Neural cell (in vitro differentiated cells): Measurements from ENCODE around the gene SMIM21. TPM values are rescaled to one million over a fixed set of nuclear protein-coding genes. Genes with fewer than 3 reads are reported as not detected.

ENCODE experiments used
- H2AFZ ChIP-seq: fragments of 200-600, 300-800 bp; sonication (generic), shearing (Covaris generic); 2 replicates; pipeline ENCODE4 v1.6.0; 2014; ENCODE audit warnings: low read depth, mild to moderate bottlenecking, antibody characterized with exemption, low read length, moderate library complexity
- H3F3A ChIP-seq: fragments of 200-600 bp; shearing (Covaris generic); 2 replicates; pipeline ENCODE4 v1.6.1; 2016; ENCODE audit warnings: mild to moderate bottlenecking, moderate library complexity, mixed read lengths, antibody characterized with exemption, low read length; ENCODE audit not compliant: insufficient read depth, poor library complexity, severe bottlenecking
- H3K27ac ChIP-seq: fragments of 200-600, 300-800 bp; sonication (generic), shearing (Covaris generic); 2 replicates; pipeline ENCODE4 v1.5.1; 2014; ENCODE audit warnings: mild to moderate bottlenecking, low read length, moderate library complexity
- H3K27me3 ChIP-seq: fragments of 300-800, 200-600 bp; sonication (generic), shearing (Covaris generic); 2 replicates; pipeline ENCODE4 v1.6.0; 2014; ENCODE audit warnings: mild to moderate bottlenecking, low read depth, low read length, moderate library complexity; ENCODE audit not compliant: insufficient read depth
- H3K36me3 ChIP-seq: fragments of 300-800, 200-600 bp; sonication (generic), shearing (Covaris generic); 2 replicates; pipeline ENCODE4 v1.5.1; 2014; ENCODE audit warnings: mild to moderate bottlenecking, antibody characterized with exemption, low read length, moderate library complexity; ENCODE audit not compliant: insufficient read depth
- H3K4me2 ChIP-seq: fragments of 300-800, 200-600 bp; sonication (generic), shearing (Covaris generic); 2 replicates; pipeline ENCODE4 v1.6.0; 2014; ENCODE audit warnings: mild to moderate bottlenecking, low read length
- H3K4me3 ChIP-seq: fragments of 300-800, 200-600 bp; sonication (generic), shearing (Covaris generic); 2 replicates; pipeline ENCODE4 v1.5.1; 2014; ENCODE audit warnings: mild to moderate bottlenecking, low read length, moderate library complexity
- H3K79me2 ChIP-seq: fragments of 200-600 bp; shearing (Covaris generic); replicated peaks from 2 replicates; pipeline ENCODE4 v1.6.0; 2014; ENCODE audit warnings: mild to moderate bottlenecking, low read length, moderate library complexity; ENCODE audit not compliant: insufficient read depth
- H3K9ac ChIP-seq: fragments of 300-800, 200-600 bp; sonication (generic), shearing (Covaris generic); 2 replicates; pipeline ENCODE4 v1.6.1; 2016; ENCODE audit warnings: mild to moderate bottlenecking, low read length, mixed read lengths
- H3K9me2 ChIP-seq: fragments of 200-600 bp; shearing (Covaris generic); 2 replicates; pipeline ENCODE4 v1.6.1; 2016; ENCODE audit warnings: mild to moderate bottlenecking, low read length, mixed read lengths; ENCODE audit not compliant: insufficient read depth
- H3K9me3 ChIP-seq: fragments of 200-600, 300-800 bp; sonication (generic), shearing (Covaris generic); 2 replicates; pipeline ENCODE4 v1.6.1; 2016; ENCODE audit warnings: mild to moderate bottlenecking, mixed run types, low read length, moderate library complexity, mixed read lengths
- H4K20me1 ChIP-seq: fragments of 200-600 bp; shearing (Covaris generic); 2 replicates; pipeline ENCODE4 v1.6.1; 2016; ENCODE audit warnings: mild to moderate bottlenecking, mixed run types; ENCODE audit not compliant: insufficient read depth
- EP300 ChIP-seq: fragments of 450-650 bp; conservative IDR thresholded peaks from 2 replicates; pipeline ENCODE4 v1.6.1; 2014; ENCODE audit warnings: antibody characterized with exemption, mild to moderate bottlenecking, moderate library complexity; ENCODE audit not compliant: poor library complexity, severe bottlenecking
- MXI1 ChIP-seq: fragments of 450-650 bp; conservative IDR thresholded peaks from 2 replicates; pipeline ENCODE4 v1.6.1; 2014; ENCODE audit warnings: antibody characterized with exemption, mild to moderate bottlenecking; ENCODE audit not compliant: poor library complexity, severe bottlenecking
- POLR2AphosphoS5 ChIP-seq: IDR thresholded peaks from 2 replicates; pipeline ENCODE4 v1.6.1; 2012
- RAD21 ChIP-seq: fragments of 450-650 bp; conservative IDR thresholded peaks from 2 replicates; pipeline ENCODE4 v1.6.1; 2014; ENCODE audit warnings: antibody characterized with exemption, mild to moderate bottlenecking, moderate library complexity
- SMC3 ChIP-seq: fragments of 450-650 bp; conservative IDR thresholded peaks from 2 replicates; pipeline ENCODE4 v1.6.1; 2014; ENCODE audit warnings: antibody characterized with exemption, mild to moderate bottlenecking, moderate library complexity; ENCODE audit not compliant: poor library complexity
- TAF1 ChIP-seq: IDR thresholded peaks from 2 replicates; pipeline ENCODE4 v1.6.1; 2012; ENCODE audit warnings: low read depth
- polyA plus RNA-seq: library from polyadenylated mRNA; depleted of rRNA; stranded (reverse); fragments of >200 nt; gene quantifications from 2 replicates; pipeline ENCODE4 v1.2.3, GENCODE V29; 2014
- TF ChIP-seq, protein P1 (sequence below): IDR thresholded peaks from 2 replicates; pipeline ENCODE4 v1.6.1; 2012; ENCODE audit warnings: borderline replicate concordance
- TF ChIP-seq, protein P2 (sequence below): fragments of 450-650 bp; IDR thresholded peaks from 2 replicates; pipeline ENCODE4 v1.5.1; 2014; ENCODE audit warnings: antibody characterized with exemption, mild to moderate bottlenecking, moderate library complexity; ENCODE audit not compliant: poor library complexity, severe bottlenecking

Gene SMIM21
- polyA plus RNA-seq, 1 donor from 2014 or later: not detected

DNA sequence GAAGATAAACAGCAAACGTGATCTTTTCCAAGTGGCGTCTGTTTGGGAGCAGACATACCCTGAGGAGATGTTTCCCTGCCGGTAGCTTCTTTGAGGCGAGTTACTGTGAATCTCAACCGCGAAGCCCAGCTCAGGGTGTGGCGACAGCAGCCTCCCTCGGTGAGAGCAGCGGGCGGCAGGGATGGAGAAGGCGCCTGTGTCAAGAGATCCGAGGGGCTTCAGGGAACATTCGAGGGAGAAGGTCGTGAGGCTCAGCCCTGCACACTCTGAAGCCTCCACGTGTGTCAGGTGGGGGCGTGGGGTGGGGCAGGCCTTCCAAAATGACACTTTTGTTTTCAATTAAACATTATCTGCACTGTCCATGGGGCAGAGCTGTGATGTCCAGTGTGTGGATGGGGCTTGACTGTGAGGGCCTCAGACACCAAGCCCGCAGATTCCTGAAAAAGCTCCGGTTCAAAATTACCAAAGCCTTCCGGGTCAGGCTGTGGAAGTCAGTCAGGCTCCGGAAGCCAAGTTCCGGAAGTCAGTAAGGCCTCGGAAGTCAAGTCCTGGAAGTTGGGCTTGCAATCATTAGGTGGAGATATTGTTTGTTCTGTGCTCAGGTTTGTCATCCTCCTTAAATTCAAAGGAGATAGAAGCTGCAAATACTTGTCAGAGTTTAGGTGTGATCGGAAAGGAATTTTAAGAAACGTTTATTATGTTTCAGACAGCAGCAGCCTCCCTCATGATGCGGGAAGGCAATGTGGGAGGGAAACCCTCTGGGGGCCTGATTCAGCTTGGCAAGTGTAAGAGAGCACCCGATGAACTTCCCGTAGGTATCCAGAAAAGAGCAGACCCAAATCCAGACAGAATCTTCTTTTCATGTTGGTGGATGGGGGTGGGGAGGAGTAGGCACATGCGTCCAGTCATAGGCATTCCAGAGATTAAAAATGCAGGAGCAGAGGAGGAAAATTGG is 20.7 kb downstream of the SMIM21 start:
- no peaks in the 10 kb centered on the region for H3K36me3 ChIP-seq
- H3K79me2 ChIP-seq: no peaks in the 10 kb centered on the region
- H3K4me3 ChIP-seq: no peak overlapping the region
- H3K9ac ChIP-seq: no peak overlapping the region
- H2AFZ ChIP-seq: no peak overlapping the region
- peaks cover 19% of the 10 kb centered on the region for H3K27me3 ChIP-seq
- H3K4me2 ChIP-seq: no peak overlapping the region
- H3K27ac ChIP-seq: no peak overlapping the region
- no peaks in the 10 kb centered on the region for H3K9me2 ChIP-seq
- H3K9me3 ChIP-seq: no peaks in the 10 kb centered on the region
- no peaks in the 10 kb centered on the region for H3F3A ChIP-seq
- H4K20me1 ChIP-seq: no peaks in the 10 kb centered on the region
- TF ChIP-seq RAD21: no peak
- no peak for TF ChIP-seq SMC3
- no peak for TF ChIP-seq POLR2AphosphoS5
- no peak for TF ChIP-seq EP300
- no peak for TF ChIP-seq TAF1

DNA sequence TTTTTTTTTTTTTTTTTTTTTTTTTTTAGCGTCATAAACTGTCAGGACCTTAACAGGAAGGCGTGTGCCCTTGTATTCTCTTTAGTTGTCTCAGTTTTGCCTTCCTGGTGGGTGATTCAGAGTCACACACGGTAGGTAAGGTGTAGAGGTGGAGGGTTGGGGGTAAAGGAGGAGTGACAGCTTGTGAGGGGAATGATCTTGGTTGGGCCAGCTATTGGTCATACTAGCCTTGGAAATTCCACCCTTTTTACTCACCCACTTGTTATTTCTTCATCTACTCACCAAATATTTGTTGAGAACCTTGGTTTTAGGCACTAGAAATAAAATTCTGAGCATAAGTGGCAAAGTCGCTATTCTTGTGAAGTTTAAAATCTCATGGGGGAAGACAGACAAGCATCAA is 22.2 kb downstream of the SMIM21 start:
- H3F3A ChIP-seq: no peaks in the 10 kb centered on the region
- H3K9me2 ChIP-seq: no peaks in the 10 kb centered on the region
- H3K27me3 ChIP-seq: peaks cover 19% of the 10 kb centered on the region
- H3K4me3 ChIP-seq: no peak overlapping the region
- H3K79me2 ChIP-seq: no peaks in the 10 kb centered on the region
- TF ChIP-seq MXI1: no peak
- TF ChIP-seq, protein P1, sequence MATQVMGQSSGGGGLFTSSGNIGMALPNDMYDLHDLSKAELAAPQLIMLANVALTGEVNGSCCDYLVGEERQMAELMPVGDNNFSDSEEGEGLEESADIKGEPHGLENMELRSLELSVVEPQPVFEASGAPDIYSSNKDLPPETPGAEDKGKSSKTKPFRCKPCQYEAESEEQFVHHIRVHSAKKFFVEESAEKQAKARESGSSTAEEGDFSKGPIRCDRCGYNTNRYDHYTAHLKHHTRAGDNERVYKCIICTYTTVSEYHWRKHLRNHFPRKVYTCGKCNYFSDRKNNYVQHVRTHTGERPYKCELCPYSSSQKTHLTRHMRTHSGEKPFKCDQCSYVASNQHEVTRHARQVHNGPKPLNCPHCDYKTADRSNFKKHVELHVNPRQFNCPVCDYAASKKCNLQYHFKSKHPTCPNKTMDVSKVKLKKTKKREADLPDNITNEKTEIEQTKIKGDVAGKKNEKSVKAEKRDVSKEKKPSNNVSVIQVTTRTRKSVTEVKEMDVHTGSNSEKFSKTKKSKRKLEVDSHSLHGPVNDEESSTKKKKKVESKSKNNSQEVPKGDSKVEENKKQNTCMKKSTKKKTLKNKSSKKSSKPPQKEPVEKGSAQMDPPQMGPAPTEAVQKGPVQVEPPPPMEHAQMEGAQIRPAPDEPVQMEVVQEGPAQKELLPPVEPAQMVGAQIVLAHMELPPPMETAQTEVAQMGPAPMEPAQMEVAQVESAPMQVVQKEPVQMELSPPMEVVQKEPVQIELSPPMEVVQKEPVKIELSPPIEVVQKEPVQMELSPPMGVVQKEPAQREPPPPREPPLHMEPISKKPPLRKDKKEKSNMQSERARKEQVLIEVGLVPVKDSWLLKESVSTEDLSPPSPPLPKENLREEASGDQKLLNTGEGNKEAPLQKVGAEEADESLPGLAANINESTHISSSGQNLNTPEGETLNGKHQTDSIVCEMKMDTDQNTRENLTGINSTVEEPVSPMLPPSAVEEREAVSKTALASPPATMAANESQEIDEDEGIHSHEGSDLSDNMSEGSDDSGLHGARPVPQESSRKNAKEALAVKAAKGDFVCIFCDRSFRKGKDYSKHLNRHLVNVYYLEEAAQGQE: no peak
- TF ChIP-seq POLR2AphosphoS5: no peak
- no peak for TF ChIP-seq SMC3
- TF ChIP-seq, protein P2, sequence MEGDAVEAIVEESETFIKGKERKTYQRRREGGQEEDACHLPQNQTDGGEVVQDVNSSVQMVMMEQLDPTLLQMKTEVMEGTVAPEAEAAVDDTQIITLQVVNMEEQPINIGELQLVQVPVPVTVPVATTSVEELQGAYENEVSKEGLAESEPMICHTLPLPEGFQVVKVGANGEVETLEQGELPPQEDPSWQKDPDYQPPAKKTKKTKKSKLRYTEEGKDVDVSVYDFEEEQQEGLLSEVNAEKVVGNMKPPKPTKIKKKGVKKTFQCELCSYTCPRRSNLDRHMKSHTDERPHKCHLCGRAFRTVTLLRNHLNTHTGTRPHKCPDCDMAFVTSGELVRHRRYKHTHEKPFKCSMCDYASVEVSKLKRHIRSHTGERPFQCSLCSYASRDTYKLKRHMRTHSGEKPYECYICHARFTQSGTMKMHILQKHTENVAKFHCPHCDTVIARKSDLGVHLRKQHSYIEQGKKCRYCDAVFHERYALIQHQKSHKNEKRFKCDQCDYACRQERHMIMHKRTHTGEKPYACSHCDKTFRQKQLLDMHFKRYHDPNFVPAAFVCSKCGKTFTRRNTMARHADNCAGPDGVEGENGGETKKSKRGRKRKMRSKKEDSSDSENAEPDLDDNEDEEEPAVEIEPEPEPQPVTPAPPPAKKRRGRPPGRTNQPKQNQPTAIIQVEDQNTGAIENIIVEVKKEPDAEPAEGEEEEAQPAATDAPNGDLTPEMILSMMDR: no peak
- H3K36me3 ChIP-seq: no peaks in the 10 kb centered on the region
- H3K9me3 ChIP-seq: no peaks in the 10 kb centered on the region
- H3K9ac ChIP-seq: no peak overlapping the region
- no peak overlapping the region for H3K27ac ChIP-seq
- H2AFZ ChIP-seq: no peak overlapping the region
- H4K20me1 ChIP-seq: no peaks in the 10 kb centered on the region
- H3K4me2 ChIP-seq: no peak overlapping the region
